ENCODE measurements around the gene SLC12A8.

GRCh38 chr3:125058529-125058928 is 154.0 kb downstream of the SLC12A8 start:
- TF ChIP-seq CTCF (IDR thresholded peaks at IDR 0.05; ENCODE audit: low read depth, low read length) (no peak), POLR2A (IDR thresholded peaks at IDR 0.05; ENCODE audit: extremely low read depth, insufficient read length) (no peak), MYC (IDR thresholded peaks at IDR 0.05; ENCODE audit: low read depth, low read length) (no peak)
